ENCODE measurements around the gene COG3.

COG3 gene

DNA sequence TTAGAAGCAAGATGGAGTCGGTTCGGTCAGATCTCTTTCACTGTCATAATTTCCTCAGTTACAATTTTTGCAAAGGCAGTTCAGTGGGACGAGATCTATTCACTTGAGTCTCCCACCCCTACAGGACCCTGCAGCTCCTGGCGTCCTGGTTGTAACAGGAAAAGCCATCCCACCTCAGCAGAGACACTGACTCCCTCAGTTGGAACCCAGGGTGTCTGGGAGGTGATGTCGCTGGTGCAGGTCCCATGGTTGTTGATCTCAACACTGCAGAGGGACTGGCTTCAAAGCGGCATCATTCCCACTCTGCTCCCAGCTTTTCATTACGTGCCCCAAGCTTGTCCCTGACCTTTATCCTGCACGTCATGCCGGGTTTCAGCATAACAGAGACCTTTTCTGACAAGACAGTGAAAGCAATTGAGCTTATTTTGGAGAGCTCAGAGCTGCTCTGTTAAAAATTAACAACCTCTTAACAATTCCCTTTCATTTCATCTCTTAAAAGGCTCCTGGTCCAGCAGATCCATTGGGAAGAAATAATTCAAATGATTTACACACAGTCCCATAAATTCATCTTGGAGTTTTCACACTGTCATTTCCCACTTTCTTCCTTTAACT, 17.6 kb upstream of the COG3 start:
- no peak for DNase-seq

- no peak for DNase-seq
Observed at GRCh38 chr13:45448965-45449559, 15.7 kb upstream of the COG3 start.

- no peak for DNase-seq
Observed at GRCh38 chr13:45451282-45451681, 13.5 kb upstream of the COG3 start.

DNA sequence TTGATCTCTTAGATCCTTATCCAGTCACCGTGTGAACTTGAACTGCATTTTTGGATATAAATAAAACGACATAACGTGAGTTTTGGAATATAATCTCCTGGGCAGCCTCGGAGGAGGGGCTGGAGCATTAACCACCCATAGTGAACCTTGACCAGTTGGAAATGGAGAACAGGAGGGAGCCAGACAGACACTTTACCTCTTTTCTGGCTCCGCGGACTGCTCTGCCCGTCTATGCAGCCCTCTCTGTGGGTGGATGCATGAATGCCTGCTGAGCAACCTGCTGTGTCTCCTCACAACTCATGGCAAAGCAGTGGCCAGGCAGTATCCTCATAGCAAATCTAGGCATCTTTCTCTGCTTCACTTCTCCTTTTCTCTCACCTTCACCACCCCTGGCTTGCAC, 10.5 kb upstream of the COG3 start:
- DNase-seq: no peak

DNA sequence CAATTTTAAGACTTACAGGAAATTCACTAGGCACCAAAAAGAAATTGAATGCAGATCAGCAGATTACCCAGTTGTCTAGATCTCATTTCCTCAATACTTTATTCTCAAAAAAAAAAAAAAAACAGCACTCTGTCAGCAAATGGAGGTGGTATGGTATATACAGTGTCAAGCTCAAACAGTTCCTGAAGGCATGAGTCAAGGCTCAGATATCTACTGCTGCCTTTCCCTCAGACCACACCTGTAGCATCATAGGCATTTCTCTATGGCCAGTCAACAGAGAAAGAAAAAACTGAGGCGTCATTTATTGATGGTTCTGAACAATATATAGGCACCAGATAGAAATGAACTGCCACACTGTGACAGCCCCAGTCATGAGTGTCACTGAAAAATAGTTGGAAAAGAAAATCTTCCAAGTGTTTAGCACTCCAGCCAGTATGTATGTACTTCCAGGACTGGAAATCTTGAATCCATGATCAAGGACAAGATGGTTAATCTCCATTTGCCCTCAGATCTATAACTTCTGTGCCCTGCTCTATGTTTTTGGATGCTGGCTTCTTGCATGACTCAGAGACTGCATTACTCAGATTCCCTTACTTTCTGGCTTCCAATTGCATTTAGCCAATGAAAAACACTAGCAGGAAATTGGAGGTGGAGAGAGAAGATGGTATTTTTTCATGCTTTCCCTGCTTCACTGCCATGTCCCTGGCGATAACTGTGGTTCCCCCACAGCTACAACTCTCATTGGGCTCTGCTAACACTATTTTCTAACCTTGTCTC, 8.4 kb upstream of the COG3 start:
- no peak for DNase-seq

GRCh38 chr13:45464141-45464686, 525 bp upstream of the COG3 start:
- DNase-seq: no peak

GRCh38 chr13:45466359-45466758, 1.6 kb downstream of the COG3 start:
- no peak for DNase-seq

DNA sequence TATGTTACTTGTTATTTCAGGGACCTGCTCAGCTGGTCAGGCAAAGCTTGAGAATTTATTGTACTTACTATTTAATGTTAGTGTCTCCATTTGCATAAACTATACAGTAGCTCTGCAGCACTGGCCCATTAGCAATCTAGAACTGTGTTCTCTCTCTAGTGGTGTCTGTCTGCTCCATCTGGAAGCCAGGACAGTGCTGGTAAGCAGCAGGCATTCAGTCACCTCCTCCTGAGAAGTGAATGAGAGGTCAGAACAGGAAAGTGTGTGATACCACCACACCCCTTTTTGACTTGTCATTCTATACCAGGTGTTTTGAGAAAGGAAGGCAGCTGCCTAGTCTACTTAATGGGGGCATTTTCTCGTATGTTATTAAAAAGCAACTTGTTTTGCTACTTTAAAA, 3.9 kb downstream of the COG3 start:
- DNase-seq: no peak

DNA sequence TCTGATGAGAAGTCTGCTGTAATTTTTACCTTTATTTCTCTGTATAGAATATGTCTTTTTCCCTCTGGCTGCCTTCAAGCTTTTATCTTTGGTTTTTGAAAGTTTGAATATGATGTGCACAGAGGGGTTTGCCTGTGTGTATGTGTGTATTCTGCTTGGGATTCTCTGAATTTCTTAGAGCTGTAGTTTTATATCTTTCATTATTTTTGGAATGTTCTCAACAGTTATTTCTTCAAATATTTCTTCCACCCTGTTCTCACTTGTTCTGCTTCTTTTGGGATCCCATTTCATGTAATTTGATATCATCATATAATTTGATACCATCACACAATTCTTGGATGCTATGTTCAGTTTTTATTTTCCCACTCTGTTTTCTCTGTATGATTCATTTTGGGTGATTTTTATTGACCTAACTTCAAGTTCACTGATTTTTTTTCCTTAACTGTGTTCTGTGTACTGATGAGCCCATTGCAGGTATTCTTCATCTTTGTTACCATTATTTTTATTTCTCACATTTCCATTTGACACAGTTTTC, 7.5 kb downstream of the COG3 start:
- DNase-seq: no peak

DNA sequence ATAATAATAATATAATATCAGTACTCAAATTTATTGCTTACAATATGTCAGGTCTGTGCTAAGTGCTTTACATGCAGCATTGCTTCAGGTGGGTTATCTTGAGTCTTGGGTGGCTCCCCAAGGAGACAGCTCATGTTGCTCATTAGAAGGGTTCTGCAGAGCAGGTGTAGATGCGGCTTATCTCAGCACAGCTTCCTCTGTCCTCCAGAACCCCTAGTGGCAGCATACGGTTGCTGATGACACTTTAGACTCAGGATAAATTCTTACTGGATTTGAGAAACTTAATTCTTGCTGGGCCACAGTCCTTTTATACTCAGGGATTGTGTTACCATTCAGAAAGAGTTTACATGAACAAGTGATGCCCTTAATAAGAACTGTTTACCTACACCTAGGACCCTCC, 8.9 kb downstream of the COG3 start:
- no peak for DNase-seq

DNA sequence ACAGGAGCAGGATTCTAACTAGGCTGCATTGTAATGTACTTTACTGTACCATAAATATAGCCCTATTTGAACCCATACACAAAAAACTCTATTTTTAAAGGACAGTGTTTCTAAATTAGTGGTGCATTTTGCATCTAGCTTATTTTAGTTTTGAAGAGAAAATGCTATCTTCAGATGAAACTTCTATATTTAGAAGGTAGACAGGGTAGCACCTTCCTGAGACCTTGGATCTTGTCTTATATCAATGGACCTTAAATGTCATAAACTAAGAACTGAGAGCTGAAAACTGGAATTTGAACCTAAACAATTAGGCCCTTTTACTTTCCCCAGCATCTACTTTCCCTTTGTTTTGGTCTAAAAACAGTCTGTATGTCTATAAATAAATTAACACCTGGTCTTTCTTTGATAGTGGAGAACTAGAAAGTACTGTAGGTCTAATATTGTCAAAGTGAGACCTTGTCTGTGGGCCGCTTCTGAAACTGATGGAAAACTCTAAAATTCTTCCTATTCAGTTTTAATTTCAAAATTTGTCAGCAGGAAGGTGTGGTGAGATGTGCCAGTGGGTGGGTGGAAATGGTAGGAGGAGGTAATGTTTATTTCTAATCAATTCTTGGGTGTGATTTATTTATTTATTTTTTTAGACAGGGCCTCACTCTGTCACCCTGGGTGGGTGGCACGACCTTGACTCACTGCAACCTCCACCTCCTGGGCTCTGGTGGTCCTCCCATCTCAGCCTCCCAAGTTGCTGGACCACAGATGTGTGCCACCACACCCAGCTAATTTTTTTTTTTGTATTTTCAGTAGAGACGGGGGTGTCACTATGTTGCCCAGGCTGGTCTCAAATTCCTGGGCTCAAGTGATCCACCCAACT, 10.1 kb downstream of the COG3 start:
- no peak for DNase-seq

DNA sequence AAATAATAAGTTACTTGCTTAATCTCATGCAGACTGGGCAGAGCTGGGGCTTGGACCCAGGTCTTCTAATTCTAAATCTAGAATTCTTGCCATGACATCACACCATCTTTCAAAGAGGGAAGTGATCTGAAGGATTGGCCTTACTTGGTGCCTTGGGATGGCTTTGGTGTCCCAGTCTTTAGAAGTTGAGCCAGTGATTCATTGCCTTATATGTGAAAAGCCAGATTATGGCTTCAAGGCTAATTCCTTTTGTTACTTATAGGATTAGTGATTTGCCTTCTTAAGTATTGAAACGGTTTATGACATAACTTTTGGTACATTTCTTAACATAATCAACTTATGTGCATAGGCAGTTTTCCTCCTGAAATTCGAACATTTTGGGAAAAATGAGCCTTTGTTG, 14.9 kb downstream of the COG3 start:
- no peak for DNase-seq

DNA sequence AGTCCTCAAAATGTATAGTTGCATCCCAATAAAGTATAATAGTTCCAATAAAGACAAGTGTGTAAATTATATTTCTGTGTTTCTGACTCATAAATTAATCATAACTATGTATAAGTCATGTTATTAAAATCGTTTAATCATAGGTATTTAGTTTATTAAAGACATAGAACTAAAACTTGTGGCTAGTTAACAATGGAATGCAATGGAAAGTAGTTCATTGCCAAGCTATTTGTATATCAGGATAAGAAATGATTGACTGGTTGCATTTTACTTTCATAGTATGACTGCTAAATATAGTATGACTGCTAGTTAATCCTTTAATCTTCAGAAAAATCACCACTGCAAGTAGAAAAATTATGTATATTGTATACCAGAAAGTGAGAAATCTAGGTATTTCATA, 16.9 kb downstream of the COG3 start:
- no peak for DNase-seq

DNA sequence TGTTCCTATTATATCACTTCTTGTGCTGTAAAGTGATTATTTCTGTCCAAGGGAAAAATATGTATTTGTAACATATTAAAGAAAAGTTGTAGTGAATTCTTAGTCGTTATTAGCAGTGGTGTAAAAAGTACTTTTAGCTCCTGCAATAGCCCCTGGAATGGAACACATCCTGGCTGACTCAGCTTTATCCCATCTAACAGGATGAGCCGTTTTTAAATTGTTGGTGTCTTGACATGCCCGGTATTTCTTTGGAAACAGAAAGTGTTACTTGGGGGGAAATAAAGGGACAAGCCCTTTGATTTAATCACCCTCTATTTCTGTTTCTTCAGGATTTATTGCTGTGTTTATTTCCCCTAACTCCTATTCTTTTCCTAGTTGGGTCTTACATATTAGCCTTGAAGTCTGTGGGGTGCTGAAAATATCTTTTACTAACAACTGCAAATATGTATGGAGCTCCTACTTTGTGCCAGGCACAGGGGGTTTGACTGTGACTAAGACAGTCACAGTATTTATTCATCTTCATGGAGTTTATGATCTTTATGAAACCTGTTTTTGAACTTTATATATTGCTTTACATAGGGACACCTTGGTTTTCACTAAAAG, 17.9 kb downstream of the COG3 start:
- DNase-seq: no peak

- DNase-seq: no peak
Observed at GRCh38 chr13:45487604-45488003, 22.9 kb downstream of the COG3 start.

GRCh38 chr13:45490068-45490467, 25.3 kb downstream of the COG3 start:
- DNase-seq: no peak

DNA sequence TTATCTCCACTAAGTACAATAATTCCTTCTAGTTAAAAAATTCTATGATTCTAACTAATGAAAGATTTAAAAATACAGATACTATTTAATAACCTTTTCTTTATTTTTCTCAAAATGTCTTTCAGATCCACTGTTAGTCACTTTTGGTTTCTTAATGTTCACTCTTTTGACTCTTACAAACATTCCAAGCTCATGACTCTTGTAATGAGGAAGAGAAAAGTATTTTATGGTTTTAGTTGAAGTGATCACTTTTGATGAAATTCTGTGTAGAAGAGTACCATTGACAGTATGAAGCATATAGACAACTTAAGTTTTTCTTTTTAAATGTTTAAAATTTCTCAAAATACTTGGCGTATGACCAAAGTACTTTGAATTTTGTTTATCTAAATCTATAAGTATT, 27.8 kb downstream of the COG3 start:
- DNase-seq: no peak

DNA sequence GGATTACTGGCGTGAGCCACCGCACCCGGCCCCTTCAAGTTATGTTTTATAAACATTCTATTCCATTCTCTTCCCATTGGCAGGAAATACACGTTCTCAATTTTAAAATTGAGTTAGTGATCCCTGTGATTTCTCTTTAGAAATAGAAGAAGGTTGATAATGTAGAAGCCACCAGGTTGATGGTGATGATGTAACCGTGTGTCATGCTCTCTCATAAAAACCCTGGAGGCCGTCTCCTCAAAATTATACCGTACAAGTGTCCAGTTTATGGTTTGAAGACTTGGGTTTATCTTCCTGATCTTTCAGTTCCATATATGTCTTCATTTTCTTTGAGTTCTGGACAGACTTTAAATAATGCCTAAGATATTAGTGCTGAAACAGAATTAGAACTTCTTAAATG, 32.2 kb downstream of the COG3 start:
- DNase-seq: no peak

DNA sequence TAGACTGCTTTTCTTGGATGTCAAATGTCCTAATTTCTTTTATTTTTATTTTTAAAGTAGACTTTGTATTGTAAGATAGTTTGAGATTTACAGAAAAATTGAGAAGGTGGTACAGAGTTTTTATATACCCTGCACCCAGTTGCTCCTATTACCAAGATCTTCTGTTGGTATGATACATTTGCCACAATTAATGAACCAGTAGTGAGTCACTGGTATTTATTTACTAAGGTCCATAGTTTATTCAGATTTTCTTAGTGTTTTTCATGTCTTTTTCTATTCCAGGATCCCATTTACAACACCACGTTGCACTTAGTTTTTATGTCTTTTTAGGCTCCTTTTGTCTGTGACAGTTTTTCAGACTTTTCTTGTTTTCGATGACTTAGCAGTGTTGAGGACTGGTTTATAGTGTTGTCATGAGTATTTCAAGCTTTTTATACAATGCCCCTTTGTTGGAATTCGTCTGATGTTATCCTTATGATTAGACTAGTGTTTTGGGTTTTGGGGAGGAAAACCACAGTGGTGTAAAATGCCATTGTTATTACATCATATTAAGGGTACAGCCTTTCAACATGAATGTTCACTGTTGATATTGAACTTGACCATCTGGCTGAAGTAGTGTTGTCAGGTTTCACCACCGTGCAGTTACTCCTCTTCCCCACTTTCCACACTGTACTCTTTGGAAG, 35.9 kb downstream of the COG3 start:
- no peak for DNase-seq

DNA sequence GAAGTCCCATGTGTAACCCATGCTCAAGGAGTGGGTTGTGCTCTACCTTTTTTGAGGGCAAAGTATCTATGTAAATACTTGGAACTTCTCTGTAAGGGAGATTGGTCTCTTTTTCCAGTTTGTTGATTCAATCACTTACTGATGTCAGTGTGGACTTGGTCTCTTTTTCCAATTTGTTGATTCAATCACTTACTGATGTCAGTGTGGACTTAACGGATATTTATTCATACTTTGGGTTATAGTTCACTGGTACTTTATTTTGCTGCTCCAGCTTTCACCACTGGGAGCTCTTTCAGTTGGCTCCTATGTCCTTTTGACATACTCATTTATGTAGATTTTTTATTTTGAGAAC, 36.4 kb downstream of the COG3 start:
- DNase-seq: no peak

DNA sequence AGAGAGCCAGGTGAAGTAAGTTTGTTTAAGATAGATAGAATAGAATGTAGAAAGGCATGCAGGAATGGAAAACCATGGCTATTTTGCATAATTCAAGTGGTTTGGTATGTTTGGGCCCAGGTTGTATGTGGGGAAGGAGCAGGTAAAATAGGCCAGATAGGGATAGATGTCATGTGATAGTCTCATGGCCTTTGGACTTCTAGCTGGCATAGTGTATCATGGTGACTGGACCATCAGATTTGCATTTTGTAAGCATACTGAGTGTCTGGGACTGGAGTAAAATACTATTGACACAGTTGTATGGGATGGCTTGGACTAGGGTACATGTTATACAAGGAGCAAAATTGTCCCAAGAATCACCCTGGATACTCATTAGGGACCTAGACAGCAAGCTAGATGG, 38.9 kb downstream of the COG3 start:
- DNase-seq: no peak

DNA sequence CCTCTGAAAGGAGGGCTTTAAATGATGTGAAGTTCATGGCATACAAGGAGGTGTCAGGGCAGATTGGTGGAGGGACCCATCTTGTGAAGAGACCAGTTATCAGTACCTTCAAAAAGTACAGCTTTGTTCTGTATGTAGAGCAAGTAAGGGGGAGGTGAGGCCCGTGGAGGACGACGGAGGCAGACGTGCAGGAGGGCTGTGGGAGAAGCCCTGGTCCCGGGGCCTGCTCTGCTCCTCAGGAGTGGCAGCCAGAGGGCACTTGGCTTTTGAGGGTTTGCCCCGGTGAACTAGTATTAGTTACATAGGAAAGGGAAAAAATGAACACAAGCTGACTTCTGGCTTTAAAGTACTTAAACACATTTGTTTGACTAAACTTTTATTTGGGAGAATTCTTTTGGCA, 42.1 kb downstream of the COG3 start:
- no peak for DNase-seq

Data from activated naive CD4-positive, alpha-beta T cell treated with anti-CD3 and anti-CD28 coated beads, Interleukin-2, amount 50 U/mL, for 16 hours (primary cell).